Vagina (tissue), 2 donors: ENCODE results near the gene UGT2B28.
"Not testable (repeated sequence)": the region's sequence is repeated elsewhere in the genome, so short reads cannot be mapped to it uniquely, and the experiment has no call there.

Experiments used
- POLR2A ChIP-seq, 2 donors: fragments of 450-650 bp; IDR thresholded peaks; one replicate each; pipeline ENCODE4 v1.6.1; 2017; ENCODE audit warnings: antibody characterized with exemption in 2 of 2, mild to moderate bottlenecking in 2 of 2, moderate library complexity in 2 of 2
- POLR2AphosphoS5 ChIP-seq, 2 donors: sonication (generic); formaldehyde crosslinking; IDR thresholded peaks; one replicate each; pipeline ENCODE4 v1.9.0; 2017; ENCODE audit warnings: antibody characterized with exemption in 2 of 2, mild to moderate bottlenecking in 2 of 2, low read depth in 1 of 2; ENCODE audit not compliant: insufficient read depth in 1 of 2

- not testable (repeated sequence) for TF ChIP-seq POLR2AphosphoS5 (IDR thresholded peaks at IDR 0.05; ENCODE audit: insufficient read depth in 1 of 2, low read depth in 1 of 2); POLR2A (IDR thresholded peaks at IDR 0.05)
Observed at GRCh38 chr4:69308426-69309033, 28.3 kb downstream of the UGT2B28 start.
